Esophagus squamous epithelium (tissue), 5 donors: ENCODE results near the gene TRAF2. TPM values are rescaled to one million over a fixed set of nuclear protein-coding genes. Genes with fewer than 3 reads are reported as not detected.

ENCODE experiments used
- DNase-seq: peaks from one replicate; lab custom pipeline; 2025; lab: John Stamatoyannopoulos, UW
- H3K27ac ChIP-seq, 4 donors: fragments of 200-600 bp; sonication (generic); one replicate each; pipeline ENCODE4 v1.5.1; 2016 to 2019; ENCODE audit warnings: mild to moderate bottlenecking in 1 of 4
- H3K27me3 ChIP-seq, 4 donors: fragments of 200-600 bp; sonication (generic); 1 replicate in 3 of 4; 2 replicates in 1 of 4; pipeline versions ENCODE4 v1.5.1 to v1.6.0; 2017 to 2021; ENCODE audit warnings: antibody characterized with exemption in 1 of 4
- H3K36me3 ChIP-seq, 3 donors: fragments of 200-600 bp; sonication (generic); one replicate each; pipeline ENCODE4 v1.5.1; 2016 to 2019
- H3K4me1 ChIP-seq, 3 donors: fragments of 200-600 bp; sonication (generic); one replicate each; pipeline ENCODE4 v1.5.1; 2017 to 2019
- H3K4me3 ChIP-seq, 4 donors: fragments of 200-600 bp; sonication (generic); 1 replicate in 3 of 4; 2 replicates in 1 of 4; pipeline ENCODE4 v1.5.1; 2016 to 2019; ENCODE audit warnings: mild to moderate bottlenecking in 2 of 4, moderate library complexity in 1 of 4
- H3K9me3 ChIP-seq, 3 donors: fragments of 200-600 bp; sonication (generic); one replicate each; pipeline ENCODE4 v1.5.1; 2016 to 2019
- CTCF ChIP-seq, 6 experiments: fragments of 450-650 bp in 4 of 6; fragments of 200-600 bp in 2 of 6; sonication (generic) in 2 of 6; IDR thresholded peaks; one replicate each; pipeline ENCODE4 v1.5.1; 2016 to 2019; ENCODE audit warnings: antibody characterized with exemption in 6 of 6, mild to moderate bottlenecking in 4 of 6, moderate library complexity in 4 of 6
- POLR2A ChIP-seq, 4 donors: fragments of 450-650 bp; IDR thresholded peaks; one replicate each; pipeline ENCODE4 v1.6.1; 2017; ENCODE audit warnings: antibody characterized with exemption in 4 of 4, mild to moderate bottlenecking in 4 of 4, moderate library complexity in 3 of 4
- WGBS, 2 donors: methylation state at CpG; one replicate each; pipeline ENCODE4 v1.1.5; 2018; 5-methylcytosine and 5-hydroxymethylcytosine counted together
- intact Hi-C: fragments of 100-400 bp; cut with DNase I; formaldehyde crosslinking; loops from one replicate; pipeline ENCODE4 v1.15.0; 2022
- total RNA-seq, 4 donors: library from RNA; depleted of rRNA; stranded (reverse); fragments of >200 nt; gene quantifications; one replicate each; pipeline ENCODE4 v1.1.0, GENCODE V29; 2016
- donor health status: DM: yes; HTN: yes; CAD: no.

The TRAF2 gene
- total RNA-seq, 4 donors from 2014 or later: 8.0 to 20.9 (median 13.2) TPM

GRCh38 chr9:136857166-136857565 is 29.1 kb upstream of the TRAF2 start:
- TF ChIP-seq POLR2A (IDR thresholded peaks at IDR 0.05): no peak
- no peak for TF ChIP-seq CTCF (IDR thresholded peaks at IDR 0.05)
- H3K36me3 ChIP-seq: peaks cover 12 to 24% (median 14%) of the 10 kb centered on the region in 3 donors
- peaks cover 20 to 52% (median 21%) of the 10 kb centered on the region in 3 donors for H3K4me1 ChIP-seq
- no peak overlapping the region for H3K4me3 ChIP-seq
- no peaks in the 10 kb centered on the region for H3K27me3 ChIP-seq
- no peak overlapping the region for H3K27ac ChIP-seq
- intact Hi-C loops: loop anchor here (10.0 kb wide), 1 partner anchor 88 kb away; the partner anchor contains the start of genes C8G and FBXW5
- H3K9me3 ChIP-seq: no peaks in the 10 kb centered on the region
- DNase-seq: no peak
- WGBS, 2 donors: 100% methylated on average over 3 of the region's 19 CpGs; no CpG with 5 or more reads in 1 of the 2 donors

GRCh38 chr9:136857581-136858412 is 28.5 kb upstream of the TRAF2 start:
- H3K27ac ChIP-seq: peak overlapping the region in 1 of 4 donors; percentile 53
- H3K4me3 ChIP-seq: no peak overlapping the region
- no peak for TF ChIP-seq CTCF (IDR thresholded peaks at IDR 0.05)
- TF ChIP-seq POLR2A (IDR thresholded peaks at IDR 0.05): no peak
- peaks cover 20 to 52% (median 21%) of the 10 kb centered on the region in 3 donors for H3K4me1 ChIP-seq
- intact Hi-C loops: loop anchor here (10.0 kb wide), 1 partner anchor 87 kb away; the partner anchor contains the start of genes C8G and FBXW5
- DNase-seq: no peak
- no peaks in the 10 kb centered on the region for H3K27me3 ChIP-seq
- no peaks in the 10 kb centered on the region for H3K9me3 ChIP-seq
- 60% methylated on average over 4 of the region's 29 CpGs; no CpG with 5 or more reads in 1 of the 2 donors for WGBS, 2 donors
- peaks cover 19 to 30% (median 20%) of the 10 kb centered on the region in 3 donors for H3K36me3 ChIP-seq

- WGBS, 2 donors: no CpG with 5 or more reads among the region's 15 CpGs
- H3K9me3 ChIP-seq: no peaks in the 10 kb centered on the region
- TF ChIP-seq POLR2A (IDR thresholded peaks at IDR 0.05) (no peak), CTCF (IDR thresholded peaks at IDR 0.05) (no peak)
- peak overlapping the region in 3 of 4 donors; percentile 53 to 65 (median 54) for H3K27ac ChIP-seq
- H3K27me3 ChIP-seq: no peaks in the 10 kb centered on the region
- DNase-seq: no peak
- H3K36me3 ChIP-seq: peaks cover 25 to 37% (median 26%) of the 10 kb centered on the region in 3 donors
- intact Hi-C loops: loop anchor here (10.0 kb wide), 1 partner anchor 86 kb away; the partner anchor contains the start of genes C8G and FBXW5
- H3K4me3 ChIP-seq: no peak overlapping the region
- H3K4me1 ChIP-seq: peaks cover 20 to 54% (median 21%) of the 10 kb centered on the region in 3 donors
These were observed 27.9 kb upstream of the TRAF2 start for GRCh38 chr9:136858452-136858843.

GRCh38 chr9:136858844-136859757 is 27.2 kb upstream of the TRAF2 start:
- intact Hi-C loops: loop anchor here (10.0 kb wide), 1 partner anchor 86 kb away; the partner anchor contains the start of genes C8G and FBXW5
- Histone ChIP-seq H3K9me3 (no peaks in the 10 kb centered on the region), H3K27me3 (no peaks in the 10 kb centered on the region), H3K27ac (peak overlapping the region in 3 of 4 donors; percentile 53 to 65 (median 54)), H3K36me3 (peaks cover 26 to 43% (median 30%) of the 10 kb centered on the region in 3 donors), H3K4me3 (no peak overlapping the region), H3K4me1 (peaks cover 20 to 59% (median 21%) of the 10 kb centered on the region in 3 donors)
- 0 to 29% methylated on average over 1 to 10 of the region's 20 CpGs for WGBS, 2 donors
- TF ChIP-seq POLR2A (IDR thresholded peaks at IDR 0.05): no peak
- no peak for DNase-seq

- intact Hi-C loops: no loop called here
- H3K4me1 ChIP-seq: peaks cover 29 to 62% (median 34%) of the 10 kb centered on the region in 3 donors
- DNase-seq: no peak
- TF ChIP-seq POLR2A (IDR thresholded peaks at IDR 0.05) (no peak), CTCF (IDR thresholded peaks at IDR 0.05) (no peak)
- H3K9me3 ChIP-seq: no peaks in the 10 kb centered on the region
- no peaks in the 10 kb centered on the region for H3K27me3 ChIP-seq
- H3K4me3 ChIP-seq: no peak overlapping the region
- WGBS, 2 donors: 60% methylated on average over 1 of the region's 9 CpGs; no CpG with 5 or more reads in 1 of the 2 donors
- H3K27ac ChIP-seq: no peak overlapping the region
- H3K36me3 ChIP-seq: peaks cover 26 to 48% (median 30%) of the 10 kb centered on the region in 3 donors
These were observed 25.8 kb upstream of the TRAF2 start for GRCh38 chr9:136860529-136860928.
